ENCODE results near the gene ZBTB17. TPM values are rescaled to one million over a fixed set of nuclear protein-coding genes. Genes with fewer than 3 reads are reported as not detected.

The ZBTB17 gene
- total and polyA plus RNA-seq, 9 of the 15 experiments (the other 6 are each of a cell fraction or from before 2014, with no cell fraction given) = 1.1 to 53.4 (median 29.6) TPM

- TF ChIP-seq ZNF407 (IDR thresholded peaks at IDR 0.05; ENCODE audit: low read depth) (0 out of 2 replicates have a peak, but pooled peaks have one; percentile 25), RBM39 (optimal IDR thresholded peaks at IDR 0.05; ENCODE audit: low read depth, low read length) (no peak), CTBP1 (IDR thresholded peaks at IDR 0.05; ENCODE audit: borderline replicate concordance) (peak; percentile 96), SAFB2 (IDR thresholded peaks at IDR 0.05; ENCODE audit: borderline replicate concordance, low read depth, low read length, severe bottlenecking) (no peak), TSC22D4 (tag; IDR thresholded peaks at IDR 0.05) (no peak), MEIS2 (IDR thresholded peaks at IDR 0.05; ENCODE audit: partially characterized antibody) (peak; percentile 92), KDM5B (IDR thresholded peaks at IDR 0.05; ENCODE audit: insufficient replicate concordance, low read depth, low read length) (peak; percentile 93), WHSC1 (IDR thresholded peaks at IDR 0.05; ENCODE audit: low read length) (no peak), ZBTB7A (IDR thresholded peaks at IDR 0.05; ENCODE audit: borderline replicate concordance, control insufficient read depth, low read depth, low read length) (peak; percentile 27; the same call in 1 of the 2 replicates), MBD1 (CRISPR knock-in tag; IDR thresholded peaks at IDR 0.05) (no peak), ZNF232 (CRISPR knock-in tag; IDR thresholded peaks at IDR 0.05) (no peak), RBM22 (IDR thresholded peaks at IDR 0.05; ENCODE audit: low read depth, low read length, poor library complexity, severe bottlenecking) (no peak)
- TF ChIP-seq, protein P1, sequence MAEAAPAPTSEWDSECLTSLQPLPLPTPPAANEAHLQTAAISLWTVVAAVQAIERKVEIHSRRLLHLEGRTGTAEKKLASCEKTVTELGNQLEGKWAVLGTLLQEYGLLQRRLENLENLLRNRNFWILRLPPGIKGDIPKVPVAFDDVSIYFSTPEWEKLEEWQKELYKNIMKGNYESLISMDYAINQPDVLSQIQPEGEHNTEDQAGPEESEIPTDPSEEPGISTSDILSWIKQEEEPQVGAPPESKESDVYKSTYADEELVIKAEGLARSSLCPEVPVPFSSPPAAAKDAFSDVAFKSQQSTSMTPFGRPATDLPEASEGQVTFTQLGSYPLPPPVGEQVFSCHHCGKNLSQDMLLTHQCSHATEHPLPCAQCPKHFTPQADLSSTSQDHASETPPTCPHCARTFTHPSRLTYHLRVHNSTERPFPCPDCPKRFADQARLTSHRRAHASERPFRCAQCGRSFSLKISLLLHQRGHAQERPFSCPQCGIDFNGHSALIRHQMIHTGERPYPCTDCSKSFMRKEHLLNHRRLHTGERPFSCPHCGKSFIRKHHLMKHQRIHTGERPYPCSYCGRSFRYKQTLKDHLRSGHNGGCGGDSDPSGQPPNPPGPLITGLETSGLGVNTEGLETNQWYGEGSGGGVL (CRISPR knock-in tag; IDR thresholded peaks at IDR 0.05) = no peak
Observed at GRCh38 chr1:15952317-15953258, 23.3 kb downstream of the ZBTB17 start (continued).

All from K562 (cell line).